ENCODE measurements around the gene DAPK1. TPM values are rescaled to one million over a fixed set of nuclear protein-coding genes. Genes with fewer than 3 reads are reported as not detected.

Gene DAPK1
- total RNA-seq, 1 experiment from 2014 or later, result 19.7 TPM

DNA sequence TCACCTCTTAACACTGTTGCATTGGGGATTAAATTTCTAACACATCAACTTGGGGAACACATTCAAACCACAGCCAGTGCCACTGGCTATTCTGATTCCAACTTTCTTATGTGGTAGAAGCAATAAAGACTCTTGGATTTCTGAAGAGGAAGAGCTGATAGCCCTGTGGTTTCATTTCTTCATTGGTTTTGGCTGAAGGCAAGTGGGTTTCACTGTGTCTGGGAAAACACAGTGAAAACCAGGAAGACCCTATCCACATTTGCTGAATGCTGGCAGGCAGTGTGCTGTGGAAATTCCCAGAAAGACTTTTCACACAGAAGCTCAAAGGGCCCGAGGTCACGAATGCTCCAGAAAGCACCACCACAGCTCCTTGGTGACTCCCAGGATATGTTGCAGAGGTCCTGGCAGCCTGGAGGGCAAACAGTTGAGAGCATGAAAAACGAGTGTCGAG, 67.1 kb downstream of the DAPK1 start:
- BruUV-seq (replicated peaks), result no TSS peak
- intact Hi-C loops (cut with micrococcal nuclease), result no loop called here
- DNase-seq (ENCODE audit: unreplicated experiment), result no peak
- Mint-ChIP-seq H3K9me3 (ENCODE audit: unreplicated experiment) (no peaks in the 10 kb centered on the region), H3K27me3 (ENCODE audit: insufficient read depth, unreplicated experiment) (no peaks in the 10 kb centered on the region), H3K4me3 (ENCODE audit: unreplicated experiment) (no peak overlapping the region), H3K4me1 (ENCODE audit: insufficient read depth, unreplicated experiment) (no peaks in the 10 kb centered on the region), H3K36me3 (ENCODE audit: insufficient read depth, unreplicated experiment) (no peaks in the 10 kb centered on the region), H3K27ac (ENCODE audit: low read depth, unreplicated experiment) (no peak overlapping the region)
- CTCF ChIA-PET, result interaction anchor here (0.6 to 0.8 kb wide), 2 partner anchors 10 to 305 kb away, joined by 3 read pairs; no protein-coding TSS in a partner anchor
- TF ChIP-seq, protein P1, sequence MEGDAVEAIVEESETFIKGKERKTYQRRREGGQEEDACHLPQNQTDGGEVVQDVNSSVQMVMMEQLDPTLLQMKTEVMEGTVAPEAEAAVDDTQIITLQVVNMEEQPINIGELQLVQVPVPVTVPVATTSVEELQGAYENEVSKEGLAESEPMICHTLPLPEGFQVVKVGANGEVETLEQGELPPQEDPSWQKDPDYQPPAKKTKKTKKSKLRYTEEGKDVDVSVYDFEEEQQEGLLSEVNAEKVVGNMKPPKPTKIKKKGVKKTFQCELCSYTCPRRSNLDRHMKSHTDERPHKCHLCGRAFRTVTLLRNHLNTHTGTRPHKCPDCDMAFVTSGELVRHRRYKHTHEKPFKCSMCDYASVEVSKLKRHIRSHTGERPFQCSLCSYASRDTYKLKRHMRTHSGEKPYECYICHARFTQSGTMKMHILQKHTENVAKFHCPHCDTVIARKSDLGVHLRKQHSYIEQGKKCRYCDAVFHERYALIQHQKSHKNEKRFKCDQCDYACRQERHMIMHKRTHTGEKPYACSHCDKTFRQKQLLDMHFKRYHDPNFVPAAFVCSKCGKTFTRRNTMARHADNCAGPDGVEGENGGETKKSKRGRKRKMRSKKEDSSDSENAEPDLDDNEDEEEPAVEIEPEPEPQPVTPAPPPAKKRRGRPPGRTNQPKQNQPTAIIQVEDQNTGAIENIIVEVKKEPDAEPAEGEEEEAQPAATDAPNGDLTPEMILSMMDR (IDR thresholded peaks at IDR 0.05; ENCODE audit: unreplicated experiment), result no peak
- POLR2A ChIA-PET, result no interaction called here

DNA sequence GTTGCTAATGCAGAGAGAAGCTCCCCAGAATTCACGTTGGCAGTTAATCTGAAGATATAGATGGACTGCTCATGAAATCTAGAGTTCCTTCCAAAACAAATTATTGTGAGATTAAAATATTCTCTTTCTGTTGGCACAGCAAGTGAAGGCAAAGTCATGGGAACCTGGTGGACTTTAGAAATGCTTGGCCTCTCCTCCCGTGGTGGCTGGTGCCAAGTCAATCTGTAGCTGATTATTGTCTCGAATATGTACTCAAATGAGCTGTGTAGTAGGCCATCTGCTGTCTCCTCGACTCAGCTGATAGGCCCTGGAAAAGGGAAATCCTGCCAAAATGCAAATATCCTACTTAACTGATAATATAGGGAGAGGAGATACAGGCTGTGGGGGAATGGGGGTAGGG, 69.3 kb downstream of the DAPK1 start:
- intact Hi-C loops (cut with micrococcal nuclease), result no loop called here
- POLR2A ChIA-PET, result no interaction called here
- CTCF ChIA-PET, result interaction anchor here (1.0 kb wide), 2 partner anchors 17 to 96 kb away, joined by 3 to 4 read pairs; no protein-coding TSS in a partner anchor
- DNase-seq (ENCODE audit: unreplicated experiment), result no peak
- H3K27ac Mint-ChIP-seq (ENCODE audit: low read depth, unreplicated experiment), result no peak overlapping the region
- no peaks in the 10 kb centered on the region for H3K9me3 Mint-ChIP-seq (ENCODE audit: unreplicated experiment)
- TF ChIP-seq, protein P1 (IDR thresholded peaks at IDR 0.05; ENCODE audit: unreplicated experiment), result no peak
- no peaks in the 10 kb centered on the region for H3K27me3 Mint-ChIP-seq (ENCODE audit: insufficient read depth, unreplicated experiment)
- BruUV-seq (replicated peaks), result no TSS peak
- H3K36me3 Mint-ChIP-seq (ENCODE audit: insufficient read depth, unreplicated experiment), result no peaks in the 10 kb centered on the region
- no peak overlapping the region for H3K4me3 Mint-ChIP-seq (ENCODE audit: unreplicated experiment)
- no peaks in the 10 kb centered on the region for H3K4me1 Mint-ChIP-seq (ENCODE audit: insufficient read depth, unreplicated experiment)

DNA sequence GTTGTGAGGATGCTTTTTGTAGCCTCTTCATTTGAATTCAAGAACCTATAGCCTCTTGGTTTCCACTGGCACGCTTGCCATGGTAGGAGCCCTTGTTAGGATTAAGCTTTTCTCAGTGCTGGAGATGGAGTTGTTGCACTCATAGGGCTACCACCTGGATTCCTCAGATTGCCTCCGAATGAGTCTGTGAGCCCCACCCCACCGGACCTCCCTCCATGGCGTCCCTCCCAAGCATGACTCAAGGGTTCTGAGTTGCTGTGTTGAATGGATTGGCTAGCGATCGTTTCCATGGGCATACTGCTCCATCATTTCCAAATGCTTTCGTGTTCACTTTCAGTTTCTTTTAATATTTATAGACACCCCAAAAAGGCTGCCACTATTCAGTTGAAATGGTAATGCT, 69.9 kb downstream of the DAPK1 start:
- Mint-ChIP-seq H3K4me1 (ENCODE audit: insufficient read depth, unreplicated experiment) (no peaks in the 10 kb centered on the region), H3K27me3 (ENCODE audit: insufficient read depth, unreplicated experiment) (no peaks in the 10 kb centered on the region), H3K4me3 (ENCODE audit: unreplicated experiment) (no peak overlapping the region), H3K9me3 (ENCODE audit: unreplicated experiment) (no peaks in the 10 kb centered on the region), H3K27ac (ENCODE audit: low read depth, unreplicated experiment) (no peak overlapping the region), H3K36me3 (ENCODE audit: insufficient read depth, unreplicated experiment) (no peaks in the 10 kb centered on the region)
- TF ChIP-seq, protein P1 (IDR thresholded peaks at IDR 0.05; ENCODE audit: unreplicated experiment), result no peak
- POLR2A ChIA-PET, result no interaction called here
- no TSS peak for BruUV-seq (replicated peaks)
- intact Hi-C loops (cut with micrococcal nuclease), result no loop called here
- no peak for DNase-seq (ENCODE audit: unreplicated experiment)
- CTCF ChIA-PET, result interaction anchor here (1.0 kb wide), 1 partner anchor 16 kb away, joined by 3 read pairs; no protein-coding TSS in a partner anchor

DNA sequence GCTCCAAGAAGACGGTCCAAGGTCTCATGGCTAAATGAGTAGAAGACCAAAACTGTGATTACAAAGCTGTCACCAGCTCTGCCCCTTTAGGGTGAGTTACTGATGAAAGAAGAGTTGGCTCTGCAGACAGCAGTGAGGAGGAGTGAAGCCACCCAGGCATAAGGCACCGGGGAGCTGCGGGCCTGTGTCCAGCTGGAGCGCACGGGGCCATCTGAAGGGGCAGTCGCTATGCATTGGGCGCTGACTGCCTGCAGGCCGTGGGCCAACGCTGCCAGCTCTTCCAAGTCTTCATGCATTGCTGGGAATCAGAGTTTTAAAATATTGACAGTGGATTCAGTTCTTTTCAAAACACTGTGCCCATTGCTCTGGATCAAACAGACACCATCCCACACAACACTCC, 70.3 kb downstream of the DAPK1 start:
- no peaks in the 10 kb centered on the region for H3K4me1 Mint-ChIP-seq (ENCODE audit: insufficient read depth, unreplicated experiment)
- H3K27ac Mint-ChIP-seq (ENCODE audit: low read depth, unreplicated experiment), result no peak overlapping the region
- no peaks in the 10 kb centered on the region for H3K36me3 Mint-ChIP-seq (ENCODE audit: insufficient read depth, unreplicated experiment)
- no TSS peak for BruUV-seq (replicated peaks)
- no peaks in the 10 kb centered on the region for H3K27me3 Mint-ChIP-seq (ENCODE audit: insufficient read depth, unreplicated experiment)
- no peaks in the 10 kb centered on the region for H3K9me3 Mint-ChIP-seq (ENCODE audit: unreplicated experiment)
- POLR2A ChIA-PET, result no interaction called here
- intact Hi-C loops (cut with micrococcal nuclease), result no loop called here
- TF ChIP-seq, protein P1 (IDR thresholded peaks at IDR 0.05; ENCODE audit: unreplicated experiment), result no peak
- H3K4me3 Mint-ChIP-seq (ENCODE audit: unreplicated experiment), result no peak overlapping the region
- CTCF ChIA-PET, result interaction anchor here (0.6 to 1.0 kb wide), 2 partner anchors 16 to 231 kb away, joined by 3 to 4 read pairs; no protein-coding TSS in a partner anchor
- DNase-seq (ENCODE audit: unreplicated experiment), result no peak

All from MCF 10A (cell line).